ENCODE results near the gene ALG3.

ALG3 gene

GRCh38 chr3:184239221-184239620 is 9.5 kb downstream of the ALG3 start:
- no peak overlapping the region for H3K4me3 ChIP-seq (ENCODE audit: low read length)
- TF ChIP-seq CTCF (IDR thresholded peaks at IDR 0.05; ENCODE audit: insufficient read depth, low read depth, low read length, missing control alignments): no peak

GRCh38 chr3:184238246-184238818 is 10.4 kb downstream of the ALG3 start:
- no peak for DNase-seq (ENCODE audit: low read depth)
- no peak for TF ChIP-seq CTCF (IDR thresholded peaks at IDR 0.05; ENCODE audit: insufficient read depth, low read depth, low read length, missing control alignments)
- no peak overlapping the region for H3K4me3 ChIP-seq (ENCODE audit: low read length)

More at GRCh38 chr3:184239221-184239620, 9.5 kb downstream of the ALG3 start:
- DNase-seq (ENCODE audit: low read depth): no peak

GRCh38 chr3:184237807-184238206 is 11.0 kb downstream of the ALG3 start:
- no peak for TF ChIP-seq CTCF (IDR thresholded peaks at IDR 0.05; ENCODE audit: insufficient read depth, low read depth, low read length, missing control alignments)
- no peak overlapping the region for H3K4me3 ChIP-seq (ENCODE audit: low read length)
- no peak for DNase-seq (ENCODE audit: low read depth)

GRCh38 chr3:184237211-184237610 is 11.6 kb downstream of the ALG3 start:
- no peak for DNase-seq (ENCODE audit: low read depth)
- H3K4me3 ChIP-seq (ENCODE audit: low read length): no peak overlapping the region
- TF ChIP-seq CTCF (IDR thresholded peaks at IDR 0.05; ENCODE audit: insufficient read depth, low read depth, low read length, missing control alignments): no peak

GRCh38 chr3:184236636-184237035 is 12.1 kb downstream of the ALG3 start:
- no peak overlapping the region for H3K4me3 ChIP-seq (ENCODE audit: low read length)
- no peak for TF ChIP-seq CTCF (IDR thresholded peaks at IDR 0.05; ENCODE audit: insufficient read depth, low read depth, low read length, missing control alignments)
- no peak for DNase-seq (ENCODE audit: low read depth)

- DNase-seq (ENCODE audit: low read depth): no peak
- no peak for TF ChIP-seq CTCF (IDR thresholded peaks at IDR 0.05; ENCODE audit: insufficient read depth, low read depth, low read length, missing control alignments)
- no peak overlapping the region for H3K4me3 ChIP-seq (ENCODE audit: low read length)
Measured at GRCh38 chr3:184236033-184236410, 12.7 kb downstream of the ALG3 start.

GRCh38 chr3:184235381-184236032 is 13.3 kb downstream of the ALG3 start:
- DNase-seq (ENCODE audit: low read depth): no peak
- TF ChIP-seq CTCF (IDR thresholded peaks at IDR 0.05; ENCODE audit: insufficient read depth, low read depth, low read length, missing control alignments): no peak
- H3K4me3 ChIP-seq (ENCODE audit: low read length): no peak overlapping the region
